ENCODE data around the gene PFKL.

GRCh38 chr21:44304011-44304616 lies 4.3 kb downstream of the PFKL start:
- TF ChIP-seq EZH2 (IDR thresholded peaks at IDR 0.05; ENCODE audit: low read depth): no peak
- TF ChIP-seq, protein P1, sequence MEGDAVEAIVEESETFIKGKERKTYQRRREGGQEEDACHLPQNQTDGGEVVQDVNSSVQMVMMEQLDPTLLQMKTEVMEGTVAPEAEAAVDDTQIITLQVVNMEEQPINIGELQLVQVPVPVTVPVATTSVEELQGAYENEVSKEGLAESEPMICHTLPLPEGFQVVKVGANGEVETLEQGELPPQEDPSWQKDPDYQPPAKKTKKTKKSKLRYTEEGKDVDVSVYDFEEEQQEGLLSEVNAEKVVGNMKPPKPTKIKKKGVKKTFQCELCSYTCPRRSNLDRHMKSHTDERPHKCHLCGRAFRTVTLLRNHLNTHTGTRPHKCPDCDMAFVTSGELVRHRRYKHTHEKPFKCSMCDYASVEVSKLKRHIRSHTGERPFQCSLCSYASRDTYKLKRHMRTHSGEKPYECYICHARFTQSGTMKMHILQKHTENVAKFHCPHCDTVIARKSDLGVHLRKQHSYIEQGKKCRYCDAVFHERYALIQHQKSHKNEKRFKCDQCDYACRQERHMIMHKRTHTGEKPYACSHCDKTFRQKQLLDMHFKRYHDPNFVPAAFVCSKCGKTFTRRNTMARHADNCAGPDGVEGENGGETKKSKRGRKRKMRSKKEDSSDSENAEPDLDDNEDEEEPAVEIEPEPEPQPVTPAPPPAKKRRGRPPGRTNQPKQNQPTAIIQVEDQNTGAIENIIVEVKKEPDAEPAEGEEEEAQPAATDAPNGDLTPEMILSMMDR (conservative IDR thresholded peaks at IDR 0.05): no peak

All from PC-9 (cell line).